Psoas muscle (tissue), 8 donors: Measurements from ENCODE around the gene DCDC1. TPM values are rescaled to one million over a fixed set of nuclear protein-coding genes. Genes with fewer than 3 reads are reported as not detected.

ENCODE experiments used
- ATAC-seq, 4 donors: fragments of 200-7000 bp; cut with Tn5 transposase; one replicate each; pipeline ENCODE4 v1.9.1; 2020; ENCODE audit warnings: moderate library complexity in 3 of 4, mild to moderate bottlenecking in 2 of 4
- DNase-seq, 2 donors: peaks; one replicate each; pipeline ENCODE4 v3.0.0-alpha.2; 2020
- H3K27ac ChIP-seq: fragments of 200-600 bp; one replicate; pipeline ENCODE4 v1.8.0; 2022
- H3K27me3 ChIP-seq, 3 donors: fragments of 200-600 bp in 1 of 3; one replicate each; pipeline versions ENCODE4 v1.6.1 to v1.8.0; 2013 to 2022; ENCODE audit warnings: low read length in 2 of 3, mild to moderate bottlenecking in 2 of 3, moderate library complexity in 1 of 3; ENCODE audit not compliant: insufficient read depth in 3 of 3
- H3K36me3 ChIP-seq, 2 donors: fragments of 200-600 bp in 1 of 2; one replicate each; pipeline versions ENCODE4 v1.6.1 to v1.8.0; 2013 to 2022; ENCODE audit warnings: low read depth in 1 of 2, mild to moderate bottlenecking in 1 of 2, moderate library complexity in 1 of 2; ENCODE audit not compliant: insufficient read depth in 1 of 2
- H3K4me1 ChIP-seq: fragments of 200-600 bp; one replicate; pipeline ENCODE4 v1.8.0; 2022
- H3K4me3 ChIP-seq: fragments of 200-600 bp; one replicate; pipeline ENCODE4 v1.8.0; 2022; ENCODE audit warnings: mild to moderate bottlenecking
- H3K9me3 ChIP-seq: fragments of 200-600 bp; one replicate; pipeline ENCODE4 v1.8.0; 2022
- WGBS, 3 donors: extraction: QIAGEN DNeasy Blood & Tissue Kit; methylation state at CpG; one replicate each; pipeline versions ENCODE4 v1.1.6 to v1.1.7; 2013; 5-methylcytosine and 5-hydroxymethylcytosine counted together
- intact Hi-C, 2 donors: fragments of 100-400 bp; cut with DNase I; formaldehyde crosslinking; loops; one replicate each; pipeline versions ENCODE4 v1.11.0 to v1.14.2; 2022
- polyA plus RNA-seq, 3 donors: library from polyadenylated mRNA; stranded (reverse); fragments of 200-250 nt; gene quantifications; one replicate each; pipeline ENCODE4 v1.2.3, GENCODE V29; 2013
- total RNA-seq, 4 donors: library from RNA; stranded (reverse); fragmentation: NEBNext Ultra II Directional in 2 of 4; extraction: Animal tissue kit (Norgen Biotek cat#: 25700) in 2 of 4; gene quantifications; one replicate each; pipeline versions ENCODE4 v1.2.1 to v1.2.4, GENCODE V29; 2021 to 2023
- TF ChIP-seq, protein P1 (sequence below): fragments of 200-600 bp; IDR thresholded peaks from one replicate; pipeline ENCODE4 v1.8.0; 2022; ENCODE audit warnings: antibody characterized with exemption
- donor health status: healthy with polysubstance abuse.
- donor health status: DM: no; HTN: no; CAD: no; lungs with moderate emphysema.
- donor health status: Bipolar disorder and iron deficiency.
- donor health status: healthy.
- donor health status: DM: yes; HTN: yes; CAD: no.
- donor health status: DM: no; HTN: no; CAD: no.
- donor health status: DM: no; HTN: no; CAD: no.
- donor health status: DM: yes; HTN: yes; CAD: no.

The DCDC1 gene
- total and polyA plus RNA-seq, 7 donors = not detected

- H3K27me3 ChIP-seq = no peaks in the 10 kb centered on the region
- TF ChIP-seq, protein P1, sequence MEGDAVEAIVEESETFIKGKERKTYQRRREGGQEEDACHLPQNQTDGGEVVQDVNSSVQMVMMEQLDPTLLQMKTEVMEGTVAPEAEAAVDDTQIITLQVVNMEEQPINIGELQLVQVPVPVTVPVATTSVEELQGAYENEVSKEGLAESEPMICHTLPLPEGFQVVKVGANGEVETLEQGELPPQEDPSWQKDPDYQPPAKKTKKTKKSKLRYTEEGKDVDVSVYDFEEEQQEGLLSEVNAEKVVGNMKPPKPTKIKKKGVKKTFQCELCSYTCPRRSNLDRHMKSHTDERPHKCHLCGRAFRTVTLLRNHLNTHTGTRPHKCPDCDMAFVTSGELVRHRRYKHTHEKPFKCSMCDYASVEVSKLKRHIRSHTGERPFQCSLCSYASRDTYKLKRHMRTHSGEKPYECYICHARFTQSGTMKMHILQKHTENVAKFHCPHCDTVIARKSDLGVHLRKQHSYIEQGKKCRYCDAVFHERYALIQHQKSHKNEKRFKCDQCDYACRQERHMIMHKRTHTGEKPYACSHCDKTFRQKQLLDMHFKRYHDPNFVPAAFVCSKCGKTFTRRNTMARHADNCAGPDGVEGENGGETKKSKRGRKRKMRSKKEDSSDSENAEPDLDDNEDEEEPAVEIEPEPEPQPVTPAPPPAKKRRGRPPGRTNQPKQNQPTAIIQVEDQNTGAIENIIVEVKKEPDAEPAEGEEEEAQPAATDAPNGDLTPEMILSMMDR = no peak
- no peak overlapping the region for H3K4me3 ChIP-seq
- no peak overlapping the region for H3K27ac ChIP-seq
- H3K4me1 ChIP-seq = no peaks in the 10 kb centered on the region
- intact Hi-C loops = no loop called here
- H3K9me3 ChIP-seq = no peaks in the 10 kb centered on the region
- no peaks in the 10 kb centered on the region for H3K36me3 ChIP-seq
- ATAC-seq (no peak), DNase-seq (no peak)
- WGBS, 3 donors = 35 to 45% (median 39%) methylated on average over 1 of the region's 1 CpG
Measured at GRCh38 chr11:30992513-30992849, 377.1 kb downstream of the DCDC1 start.

- Histone ChIP-seq H3K4me1 (no peaks in the 10 kb centered on the region), H3K27me3 (no peaks in the 10 kb centered on the region), H3K4me3 (no peak overlapping the region), H3K36me3 (no peaks in the 10 kb centered on the region), H3K27ac (no peak overlapping the region), H3K9me3 (no peaks in the 10 kb centered on the region)
- DNase-seq (no peak), ATAC-seq (peak in 1 of 4 donors; percentile 21)
- TF ChIP-seq, protein P1 = no peak
- intact Hi-C loops = no loop called here
- 79 to 85% (median 80%) methylated on average over 2 of the region's 2 CpGs for WGBS, 3 donors
Measured at GRCh38 chr11:30991802-30992512, 377.6 kb downstream of the DCDC1 start.

DNA sequence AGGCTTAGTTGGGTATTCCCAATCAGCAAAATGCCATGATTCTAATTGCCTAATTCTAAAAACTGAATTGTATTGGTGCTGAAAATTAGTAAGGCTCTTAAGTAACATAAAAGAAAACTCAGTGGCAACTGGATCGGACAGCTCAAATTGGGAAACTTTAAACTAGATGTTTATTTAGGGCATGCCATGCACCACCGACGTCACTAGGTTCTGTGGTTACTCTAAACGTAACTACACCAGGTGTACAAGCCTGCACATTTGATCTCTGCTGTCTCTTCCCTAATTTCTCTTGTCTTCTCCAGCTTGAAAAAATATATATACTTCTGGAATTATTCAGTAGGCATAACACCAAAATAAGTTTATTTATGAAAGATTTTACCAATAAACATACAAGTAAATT, 378.2 kb downstream of the DCDC1 start:
- Histone ChIP-seq H3K9me3 (no peaks in the 10 kb centered on the region), H3K4me3 (no peak overlapping the region), H3K4me1 (no peaks in the 10 kb centered on the region), H3K27me3 (no peaks in the 10 kb centered on the region), H3K27ac (no peak overlapping the region), H3K36me3 (no peaks in the 10 kb centered on the region)
- no peak for DNase-seq
- WGBS, 3 donors = 61 to 72% (median 71%) methylated on average over 4 of the region's 4 CpGs
- TF ChIP-seq, protein P1 = no peak
- ATAC-seq = no peak
- intact Hi-C loops = no loop called here

DNA sequence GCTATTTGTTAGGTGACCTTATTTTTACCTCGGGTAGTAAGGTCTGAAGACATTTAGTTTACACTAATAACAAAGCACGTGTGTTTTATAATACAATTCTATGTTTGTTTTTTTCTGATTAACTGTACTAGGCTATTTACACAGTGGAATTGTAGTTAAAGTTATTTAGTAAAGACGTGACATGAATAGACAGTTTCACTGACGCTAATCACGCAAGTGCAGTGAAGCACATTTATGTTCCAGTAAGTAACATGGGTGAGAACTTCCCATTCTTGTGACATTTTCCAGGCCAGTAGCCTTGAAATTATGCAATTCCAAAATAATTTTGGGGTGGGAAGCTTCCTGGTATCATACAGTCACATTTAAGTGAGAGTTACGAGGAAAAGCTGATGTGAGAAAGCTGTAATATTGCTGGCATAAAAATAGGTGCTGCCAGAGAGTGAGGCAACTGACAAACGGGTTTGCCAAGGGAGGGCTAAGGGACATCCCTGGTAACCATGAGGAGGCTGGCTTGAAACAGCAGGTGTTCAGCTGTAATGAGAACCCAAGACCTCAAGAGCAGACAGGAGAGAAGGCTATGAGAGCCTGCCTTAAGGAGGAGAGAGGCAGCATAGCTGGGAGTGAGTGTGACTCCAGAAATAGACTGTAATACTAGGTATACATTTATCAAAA, 378.8 kb downstream of the DCDC1 start:
- ATAC-seq (peak in 3 of 4 donors; percentile 44 to 68 (median 47)), DNase-seq (no peak)
- intact Hi-C loops = no loop called here
- TF ChIP-seq, protein P1 = no peak
- WGBS, 3 donors = 71 to 78% (median 76%) methylated on average over 7 of the region's 7 CpGs
- Histone ChIP-seq H3K36me3 (no peaks in the 10 kb centered on the region), H3K27ac (no peak overlapping the region), H3K27me3 (no peaks in the 10 kb centered on the region), H3K4me3 (no peak overlapping the region), H3K4me1 (no peaks in the 10 kb centered on the region), H3K9me3 (no peaks in the 10 kb centered on the region)
